Measurements from ENCODE around the gene SLC39A7. TPM values are rescaled to one million over a fixed set of nuclear protein-coding genes. Genes with fewer than 3 reads are reported as not detected.

The SLC39A7 gene
- total RNA-seq (66.1 TPM), polyA plus RNA-seq (ENCODE audit: insufficient read depth in 1 of 8, insufficient read length in 8 of 8, low replicate concordance in 1 of 8) (100 to 1,000 TPM in 4 of 8 donors, 10 to 100 TPM in 4; 82.1 to 136 (median 96.4) TPM)
- long read RNA-seq, donor 1, transcript SLC39A7-201 (8 exons, 2,153 nt), result major isoform, 5 of 7 reads
- long read RNA-seq, donor 1, partial matches to known transcripts, result 0 of 7 reads
- long read RNA-seq, donor 1, other reads (novel, unspliced or antisense), result 0 of 7 reads
- long read RNA-seq, donor 2, partial matches to known transcripts, result 0 of 1 reads
- long read RNA-seq, donor 2, other reads (novel, unspliced or antisense), result 0 of 1 reads
- long read RNA-seq, donor 3, transcript SLC39A7-202 (7 exons, 2,409 nt), result major isoform, 12 of 39 reads
- long read RNA-seq, donor 3, transcript SLC39A7-201 (8 exons, 2,153 nt), result minor isoform, 6 of 39 reads
- long read RNA-seq, donor 3, partial matches to known transcripts, result 21 of 39 reads
- long read RNA-seq, donor 3, other reads (novel, unspliced or antisense), result 0 of 39 reads
- long read RNA-seq, donor 4, transcript SLC39A7-201 (8 exons, 2,153 nt), result major isoform, 10 of 23 reads
- long read RNA-seq, donor 4, transcript SLC39A7-202 (7 exons, 2,409 nt), result minor isoform, 8 of 23 reads
- long read RNA-seq, donor 4, partial matches to known transcripts, result 5 of 23 reads
- long read RNA-seq, donor 4, other reads (novel, unspliced or antisense), result 0 of 23 reads
- long read RNA-seq, donor 5, transcript SLC39A7-202 (7 exons, 2,409 nt), result major isoform, 15 of 31 reads
- long read RNA-seq, donor 5, transcript SLC39A7-201 (8 exons, 2,153 nt), result minor isoform, 8 of 31 reads
- long read RNA-seq, donor 5, partial matches to known transcripts, result 6 of 31 reads
- long read RNA-seq, donor 5, other reads (novel, unspliced or antisense), result 0 of 31 reads
- long read RNA-seq, donor 6, transcript SLC39A7-202 (7 exons, 2,409 nt), result major isoform, 16 of 35 reads
- long read RNA-seq, donor 6, transcript SLC39A7-201 (8 exons, 2,153 nt), result minor isoform, 8 of 35 reads
- long read RNA-seq, donor 6, partial matches to known transcripts, result 10 of 35 reads
- long read RNA-seq, donor 6, other reads (novel, unspliced or antisense), result 0 of 35 reads
- long read RNA-seq, donor 7, transcript SLC39A7-202 (7 exons, 2,409 nt), result major isoform, 14 of 52 reads
- long read RNA-seq, donor 7, transcript SLC39A7-201 (8 exons, 2,153 nt), result minor isoform, 5 of 52 reads
- long read RNA-seq, donor 7, partial matches to known transcripts, result 32 of 52 reads
- long read RNA-seq, donor 7, other reads (novel, unspliced or antisense), result 0 of 52 reads
- long read RNA-seq, donor 8, transcript SLC39A7-201 (8 exons, 2,153 nt), result major isoform, 5 of 10 reads
- long read RNA-seq, donor 8, transcript SLC39A7-202 (7 exons, 2,409 nt), result major isoform, 5 of 10 reads
- long read RNA-seq, donor 8, partial matches to known transcripts, result 0 of 10 reads
- long read RNA-seq, donor 8, other reads (novel, unspliced or antisense), result 0 of 10 reads
- long read RNA-seq, donor 9, partial matches to known transcripts, result 5 of 9 reads
- long read RNA-seq, donor 9, other reads (novel, unspliced or antisense), result 0 of 9 reads
- long read RNA-seq, donor 10, partial matches to known transcripts, result 0 of 2 reads
- long read RNA-seq, donor 10, other reads (novel, unspliced or antisense), result 0 of 2 reads
- long read RNA-seq, donor 11, transcript SLC39A7-202 (7 exons, 2,409 nt), result major isoform, 9 of 15 reads
- long read RNA-seq, donor 11, transcript SLC39A7-201 (8 exons, 2,153 nt), result minor isoform, 6 of 15 reads
- long read RNA-seq, donor 11, partial matches to known transcripts, result 0 of 15 reads
- long read RNA-seq, donor 11, other reads (novel, unspliced or antisense), result 0 of 15 reads

GRCh38 chr6:33200219-33201146, at the start of gene SLC39A7, which contains the start of gene RXRB:
SLC39A7 (plus strand) TSS chr6:33200867; CDS start chr6:33201246, 379 bp downstream.
RXRB (minus strand) TSS chr6:33200665; CDS start chr6:33200476, 189 bp downstream.
- peak within 1 kb of the TSS; percentile 95 for H3K4me3 ChIP-seq (ENCODE audit: low read length)
- H3K36me3 ChIP-seq (ENCODE audit: control insufficient read depth, insufficient read depth, low read length), result peaks cover 55% of the 10 kb centered on the region
- no peaks in the 10 kb centered on the region for H3K27me3 ChIP-seq (ENCODE audit: control insufficient read depth, insufficient read depth, low read length)
- peaks cover 48% of the 10 kb centered on the region for H3K4me1 ChIP-seq (ENCODE audit: control insufficient read depth, insufficient read depth, low read length)
- peak; percentile 100 for DNase-seq
- under 1% methylated on average over 50 of the region's 68 CpGs for WGBS (ENCODE audit: insufficient coverage)
- no peaks in the 10 kb centered on the region for H3K9me3 ChIP-seq (replicated peaks; ENCODE audit: control insufficient read depth, low read depth, low read length)
- peak within 1 kb of the TSS; percentile 99 for H3K27ac ChIP-seq (ENCODE audit: low read length)

DNA sequence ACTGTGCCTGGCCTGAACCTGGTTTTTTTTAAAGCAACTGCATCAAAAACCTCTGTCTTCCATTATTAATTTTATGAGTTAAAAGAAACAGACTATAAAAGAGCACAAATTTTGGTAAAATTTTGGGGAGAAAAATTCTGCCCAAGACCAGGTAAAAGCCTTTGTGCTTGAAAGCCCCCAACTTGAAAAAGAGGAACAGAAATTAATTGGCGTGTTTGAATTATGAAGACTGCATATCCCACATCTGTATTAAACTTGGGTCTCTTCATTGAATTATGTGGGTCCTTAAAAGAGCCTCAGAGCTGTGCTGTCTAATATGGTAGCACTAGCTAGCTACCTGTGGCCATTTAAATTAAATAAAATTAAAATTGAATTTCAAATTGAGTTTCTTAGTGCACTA, 49.6 kb upstream of the SLC39A7 start:
- Histone ChIP-seq H3K4me3 (ENCODE audit: low read length) (no peak overlapping the region), H3K9me3 (replicated peaks; ENCODE audit: control insufficient read depth, low read depth, low read length) (no peaks in the 10 kb centered on the region), H3K36me3 (ENCODE audit: control insufficient read depth, insufficient read depth, low read length) (no peaks in the 10 kb centered on the region), H3K27ac (ENCODE audit: low read length) (no peak overlapping the region), H3K4me1 (ENCODE audit: control insufficient read depth, insufficient read depth, low read length) (no peaks in the 10 kb centered on the region), H3K27me3 (ENCODE audit: control insufficient read depth, insufficient read depth, low read length) (peaks cover 4% of the 10 kb centered on the region)
- DNase-seq, result no peak
- no CpG with 5 or more reads among the region's 1 CpG for WGBS (ENCODE audit: insufficient coverage)

DNA sequence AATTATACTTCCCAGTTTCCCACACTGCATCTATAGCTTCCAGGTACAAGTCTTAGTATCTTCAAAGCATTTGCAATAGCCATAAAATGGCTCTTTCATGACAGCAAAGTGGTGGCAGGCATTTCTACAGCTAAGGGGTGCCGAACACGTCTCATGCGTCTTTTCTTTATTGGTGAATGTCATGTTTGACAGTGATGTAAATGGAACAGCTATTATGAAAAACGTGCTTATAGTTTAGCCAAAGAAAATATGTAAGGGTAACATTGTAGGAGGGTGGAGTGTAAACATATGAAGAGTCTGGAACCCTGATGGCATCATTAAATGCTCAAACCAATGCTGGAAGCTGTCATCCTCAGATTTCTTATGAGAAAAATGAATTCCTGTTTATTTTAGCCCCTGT, 46.3 kb upstream of the SLC39A7 start:
- whole genome bisulfite sequencing (ENCODE audit: insufficient coverage), result 39% methylated on average over 4 of the region's 4 CpGs
- Histone ChIP-seq H3K9me3 (replicated peaks; ENCODE audit: control insufficient read depth, low read depth, low read length) (no peaks in the 10 kb centered on the region), H3K4me3 (ENCODE audit: low read length) (no peak overlapping the region), H3K27ac (ENCODE audit: low read length) (no peak overlapping the region), H3K4me1 (ENCODE audit: control insufficient read depth, insufficient read depth, low read length) (no peaks in the 10 kb centered on the region), H3K36me3 (ENCODE audit: control insufficient read depth, insufficient read depth, low read length) (no peaks in the 10 kb centered on the region), H3K27me3 (ENCODE audit: control insufficient read depth, insufficient read depth, low read length) (peaks cover 3% of the 10 kb centered on the region)
- no peak for DNase-seq

DNA sequence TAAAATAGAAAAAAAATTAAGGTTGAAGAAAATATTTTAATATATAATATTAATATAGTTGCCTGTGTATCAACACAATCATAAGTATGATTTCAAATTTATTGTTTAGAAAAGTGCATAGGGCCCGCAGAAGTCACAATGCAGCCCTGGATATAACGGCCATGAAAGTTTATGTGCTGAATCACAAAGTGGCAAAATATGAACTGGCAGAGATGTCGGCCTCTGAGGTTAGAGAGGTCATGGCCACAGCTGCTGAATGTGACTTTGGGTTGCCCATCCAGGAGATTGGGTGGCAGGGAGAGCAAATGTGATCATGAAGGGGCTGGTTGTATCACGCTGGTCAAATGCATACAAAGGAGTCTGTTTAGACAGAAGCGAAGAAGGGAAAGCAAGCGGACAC, 44.1 kb upstream of the SLC39A7 start:
- DNase-seq, result no peak
- peaks cover 8% of the 10 kb centered on the region for H3K4me1 ChIP-seq (ENCODE audit: control insufficient read depth, insufficient read depth, low read length)
- 82% methylated on average over 5 of the region's 6 CpGs for WGBS (ENCODE audit: insufficient coverage)
- H3K27me3 ChIP-seq (ENCODE audit: control insufficient read depth, insufficient read depth, low read length), result peaks cover 3% of the 10 kb centered on the region
- H3K9me3 ChIP-seq (replicated peaks; ENCODE audit: control insufficient read depth, low read depth, low read length), result no peaks in the 10 kb centered on the region
- H3K4me3 ChIP-seq (ENCODE audit: low read length), result no peak overlapping the region
- no peaks in the 10 kb centered on the region for H3K36me3 ChIP-seq (ENCODE audit: control insufficient read depth, insufficient read depth, low read length)
- H3K27ac ChIP-seq (ENCODE audit: low read length), result no peak overlapping the region

DNA sequence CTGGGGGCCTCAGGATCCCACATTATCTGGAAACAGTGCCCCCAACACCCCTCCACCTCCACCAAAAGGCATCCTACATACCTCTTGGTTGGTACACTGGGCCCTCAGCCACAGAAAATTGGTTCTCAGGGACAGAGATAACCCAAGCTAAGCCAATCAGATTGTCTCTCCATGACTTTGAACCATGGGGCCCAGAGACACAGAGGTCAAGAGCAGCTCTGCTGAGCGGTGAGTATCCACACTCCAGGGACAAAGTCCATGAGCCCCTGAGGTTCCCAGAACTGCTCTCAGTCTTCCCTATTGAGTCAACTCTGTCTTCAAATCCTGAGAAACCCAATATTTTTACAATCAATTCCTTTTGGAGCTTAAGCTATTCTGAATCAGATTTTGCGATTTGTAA, 43.7 kb upstream of the SLC39A7 start:
- WGBS (ENCODE audit: insufficient coverage), result 83% methylated on average over 1 of the region's 2 CpGs
- Histone ChIP-seq H3K4me1 (ENCODE audit: control insufficient read depth, insufficient read depth, low read length) (peaks cover 12% of the 10 kb centered on the region), H3K4me3 (ENCODE audit: low read length) (no peak overlapping the region), H3K27me3 (ENCODE audit: control insufficient read depth, insufficient read depth, low read length) (peaks cover 3% of the 10 kb centered on the region), H3K9me3 (replicated peaks; ENCODE audit: control insufficient read depth, low read depth, low read length) (no peaks in the 10 kb centered on the region), H3K36me3 (ENCODE audit: control insufficient read depth, insufficient read depth, low read length) (no peaks in the 10 kb centered on the region), H3K27ac (ENCODE audit: low read length) (no peak overlapping the region)
- no peak for DNase-seq

- Histone ChIP-seq H3K36me3 (ENCODE audit: control insufficient read depth, insufficient read depth, low read length) (no peaks in the 10 kb centered on the region), H3K27ac (ENCODE audit: low read length) (no peak overlapping the region), H3K27me3 (ENCODE audit: control insufficient read depth, insufficient read depth, low read length) (no peaks in the 10 kb centered on the region), H3K9me3 (replicated peaks; ENCODE audit: control insufficient read depth, low read depth, low read length) (no peaks in the 10 kb centered on the region), H3K4me3 (ENCODE audit: low read length) (no peak overlapping the region), H3K4me1 (ENCODE audit: control insufficient read depth, insufficient read depth, low read length) (peaks cover 20% of the 10 kb centered on the region)
- 89% methylated on average over 8 of the region's 11 CpGs for WGBS (ENCODE audit: insufficient coverage)
- no peak for DNase-seq
Measured at GRCh38 chr6:33160096-33160495, 40.6 kb upstream of the SLC39A7 start.

GRCh38 chr6:33160728-33161344, 39.8 kb upstream of the SLC39A7 start:
- H3K27ac ChIP-seq (ENCODE audit: low read length), result peak overlapping the region; percentile 76
- DNase-seq, result peak; percentile 90
- H3K4me3 ChIP-seq (ENCODE audit: low read length), result no peak overlapping the region
- no peaks in the 10 kb centered on the region for H3K36me3 ChIP-seq (ENCODE audit: control insufficient read depth, insufficient read depth, low read length)
- H3K27me3 ChIP-seq (ENCODE audit: control insufficient read depth, insufficient read depth, low read length), result no peaks in the 10 kb centered on the region
- H3K9me3 ChIP-seq (replicated peaks; ENCODE audit: control insufficient read depth, low read depth, low read length), result no peaks in the 10 kb centered on the region
- H3K4me1 ChIP-seq (ENCODE audit: control insufficient read depth, insufficient read depth, low read length), result peaks cover 20% of the 10 kb centered on the region
- WGBS (ENCODE audit: insufficient coverage), result 53% methylated on average over 10 of the region's 13 CpGs
